WTC11 (cell line): Measurements from ENCODE around the gene ZC3H14.

ENCODE experiments used
- CREB1 ChIP-seq: sonication (generic); formaldehyde crosslinking; IDR thresholded peaks from 2 replicates; pipeline ENCODE4 v1.8.0; 2023; ENCODE audit warnings: mild to moderate bottlenecking, missing genetic modification reagents
- ELF4 ChIP-seq: sonication (generic); formaldehyde crosslinking; IDR thresholded peaks from 2 replicates; pipeline ENCODE4 v1.8.1; 2022; ENCODE audit warnings: low read depth, mild to moderate bottlenecking, moderate library complexity, missing genetic modification reagents
- FOXP1 ChIP-seq: sonication (generic); formaldehyde crosslinking; IDR thresholded peaks from 2 replicates; pipeline ENCODE4 v1.8.0; 2022; ENCODE audit warnings: missing genetic modification reagents, mild to moderate bottlenecking, moderate library complexity, borderline replicate concordance
- ZBTB21 ChIP-seq: sonication (generic); formaldehyde crosslinking; IDR thresholded peaks from 2 replicates; pipeline ENCODE4 v1.8.1; 2023; ENCODE audit warnings: mild to moderate bottlenecking, missing genetic modification reagents, borderline replicate concordance
- TF ChIP-seq, protein P1 (sequence below): fragments of 200-600 bp; IDR thresholded peaks from 2 replicates; pipeline ENCODE4 v1.8.0; 2022; ENCODE audit warnings: antibody characterized with exemption
- TF ChIP-seq, protein P2 (sequence below): sonication (generic); formaldehyde crosslinking; IDR thresholded peaks from 2 replicates; pipeline ENCODE4 v1.8.0; 2022; ENCODE audit warnings: mild to moderate bottlenecking, missing genetic modification reagents
- TF ChIP-seq, protein P3 (sequence below): sonication (generic); formaldehyde crosslinking; IDR thresholded peaks from 2 replicates; pipeline ENCODE4 v1.8.1; 2022; ENCODE audit warnings: low read depth, missing genetic modification reagents, borderline replicate concordance
- TF ChIP-seq, protein P4 (sequence below): sonication (generic); formaldehyde crosslinking; IDR thresholded peaks from 2 replicates; pipeline ENCODE4 v1.8.0; 2022; ENCODE audit warnings: mild to moderate bottlenecking, missing genetic modification reagents

DNA sequence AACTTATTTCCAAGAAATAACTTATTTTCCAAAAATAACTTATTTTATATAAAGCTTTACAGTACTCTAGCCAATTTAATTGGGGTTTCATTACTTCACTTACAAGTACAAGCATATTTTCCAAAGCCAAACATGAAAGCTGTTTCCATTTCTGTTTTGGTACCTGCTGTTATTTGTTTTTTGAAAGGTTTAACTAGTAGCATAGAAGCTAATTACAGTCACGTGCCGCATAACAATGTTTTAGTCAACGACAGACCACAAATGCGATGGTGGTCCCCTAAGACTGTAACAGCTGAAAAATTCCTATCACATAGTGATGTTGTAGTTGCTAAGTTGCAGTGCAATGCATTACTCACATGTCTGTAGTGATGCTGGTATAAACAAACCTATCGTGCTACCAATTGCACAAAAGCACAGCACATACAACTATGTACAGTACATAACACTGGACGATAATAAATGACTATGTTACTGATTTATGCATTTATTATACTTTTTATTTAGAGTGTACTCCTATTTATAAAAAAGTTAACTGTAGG, 29.7 kb upstream of the ZC3H14 start:
- TF ChIP-seq, protein P1, sequence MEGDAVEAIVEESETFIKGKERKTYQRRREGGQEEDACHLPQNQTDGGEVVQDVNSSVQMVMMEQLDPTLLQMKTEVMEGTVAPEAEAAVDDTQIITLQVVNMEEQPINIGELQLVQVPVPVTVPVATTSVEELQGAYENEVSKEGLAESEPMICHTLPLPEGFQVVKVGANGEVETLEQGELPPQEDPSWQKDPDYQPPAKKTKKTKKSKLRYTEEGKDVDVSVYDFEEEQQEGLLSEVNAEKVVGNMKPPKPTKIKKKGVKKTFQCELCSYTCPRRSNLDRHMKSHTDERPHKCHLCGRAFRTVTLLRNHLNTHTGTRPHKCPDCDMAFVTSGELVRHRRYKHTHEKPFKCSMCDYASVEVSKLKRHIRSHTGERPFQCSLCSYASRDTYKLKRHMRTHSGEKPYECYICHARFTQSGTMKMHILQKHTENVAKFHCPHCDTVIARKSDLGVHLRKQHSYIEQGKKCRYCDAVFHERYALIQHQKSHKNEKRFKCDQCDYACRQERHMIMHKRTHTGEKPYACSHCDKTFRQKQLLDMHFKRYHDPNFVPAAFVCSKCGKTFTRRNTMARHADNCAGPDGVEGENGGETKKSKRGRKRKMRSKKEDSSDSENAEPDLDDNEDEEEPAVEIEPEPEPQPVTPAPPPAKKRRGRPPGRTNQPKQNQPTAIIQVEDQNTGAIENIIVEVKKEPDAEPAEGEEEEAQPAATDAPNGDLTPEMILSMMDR: no peak
- no peak for TF ChIP-seq ZBTB21
- TF ChIP-seq, protein P2, sequence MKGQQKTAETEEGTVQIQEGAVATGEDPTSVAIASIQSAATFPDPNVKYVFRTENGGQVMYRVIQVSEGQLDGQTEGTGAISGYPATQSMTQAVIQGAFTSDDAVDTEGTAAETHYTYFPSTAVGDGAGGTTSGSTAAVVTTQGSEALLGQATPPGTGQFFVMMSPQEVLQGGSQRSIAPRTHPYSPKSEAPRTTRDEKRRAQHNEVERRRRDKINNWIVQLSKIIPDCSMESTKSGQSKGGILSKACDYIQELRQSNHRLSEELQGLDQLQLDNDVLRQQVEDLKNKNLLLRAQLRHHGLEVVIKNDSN (CRISPR knock-in tag): no peak
- no peak for TF ChIP-seq ELF4 (CRISPR knock-in tag)
- no peak for TF ChIP-seq CREB1 (CRISPR knock-in tag)
- TF ChIP-seq, protein P3, sequence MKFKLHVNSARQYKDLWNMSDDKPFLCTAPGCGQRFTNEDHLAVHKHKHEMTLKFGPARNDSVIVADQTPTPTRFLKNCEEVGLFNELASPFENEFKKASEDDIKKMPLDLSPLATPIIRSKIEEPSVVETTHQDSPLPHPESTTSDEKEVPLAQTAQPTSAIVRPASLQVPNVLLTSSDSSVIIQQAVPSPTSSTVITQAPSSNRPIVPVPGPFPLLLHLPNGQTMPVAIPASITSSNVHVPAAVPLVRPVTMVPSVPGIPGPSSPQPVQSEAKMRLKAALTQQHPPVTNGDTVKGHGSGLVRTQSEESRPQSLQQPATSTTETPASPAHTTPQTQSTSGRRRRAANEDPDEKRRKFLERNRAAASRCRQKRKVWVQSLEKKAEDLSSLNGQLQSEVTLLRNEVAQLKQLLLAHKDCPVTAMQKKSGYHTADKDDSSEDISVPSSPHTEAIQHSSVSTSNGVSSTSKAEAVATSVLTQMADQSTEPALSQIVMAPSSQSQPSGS (CRISPR knock-in tag): no peak
- TF ChIP-seq, protein P4, sequence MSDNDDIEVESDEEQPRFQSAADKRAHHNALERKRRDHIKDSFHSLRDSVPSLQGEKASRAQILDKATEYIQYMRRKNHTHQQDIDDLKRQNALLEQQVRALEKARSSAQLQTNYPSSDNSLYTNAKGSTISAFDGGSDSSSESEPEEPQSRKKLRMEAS (CRISPR knock-in tag): no peak
- no peak for TF ChIP-seq FOXP1
